GM21526 (cell line): ENCODE measurements around the gene CRACDL.

Experiments used
- ATAC-seq: cut with Tn5 transposase; IDR thresholded peaks from one replicate; pipeline ENCODE4 v1.9.1; 2021; ENCODE audit warnings: moderate library complexity; ENCODE audit not compliant: unreplicated experiment, low FRiP score

CRACDL gene

DNA sequence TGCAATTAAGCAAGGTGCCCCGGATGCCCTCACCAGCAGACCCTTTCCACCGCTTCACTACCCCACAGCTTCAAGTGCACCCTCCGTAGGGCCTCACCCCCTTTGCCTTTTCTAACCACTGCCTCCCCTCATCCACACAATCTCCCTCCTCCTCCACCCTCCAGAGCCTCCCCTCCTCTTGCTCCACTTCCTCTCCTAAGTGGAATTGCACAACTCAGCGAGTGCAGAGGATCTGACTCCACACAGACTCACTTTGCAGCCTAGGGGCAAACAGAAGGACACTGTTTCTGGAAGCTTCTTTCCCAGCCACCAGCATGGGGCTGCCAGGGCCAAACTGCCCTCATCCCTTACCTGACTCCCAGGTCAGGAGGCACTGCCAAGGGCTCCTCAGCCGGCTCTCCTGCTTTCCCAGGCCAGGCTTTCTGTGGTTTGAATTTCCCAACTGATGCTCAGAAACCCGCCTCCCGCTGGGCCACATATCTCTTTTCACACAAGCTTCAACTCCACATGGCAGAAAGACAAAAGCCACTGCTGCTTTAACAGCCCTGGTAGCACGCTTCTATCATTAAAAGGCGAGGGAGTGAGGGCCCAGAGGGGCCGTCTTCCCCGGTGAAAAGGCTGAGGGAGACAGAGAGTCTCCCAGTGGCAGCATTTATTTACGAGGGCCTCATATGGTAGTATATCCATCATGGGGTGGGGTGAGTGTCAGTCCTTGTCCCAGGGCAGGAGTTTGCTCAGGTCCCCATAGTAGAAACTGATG is 130.4 kb downstream of the CRACDL start:
- no peak for ATAC-seq

- no peak for ATAC-seq
Observed at GRCh38 chr2:98804736-98805135, 131.3 kb downstream of the CRACDL start.

GRCh38 chr2:98804265-98804650 is 131.8 kb downstream of the CRACDL start:
- no peak for ATAC-seq

DNA sequence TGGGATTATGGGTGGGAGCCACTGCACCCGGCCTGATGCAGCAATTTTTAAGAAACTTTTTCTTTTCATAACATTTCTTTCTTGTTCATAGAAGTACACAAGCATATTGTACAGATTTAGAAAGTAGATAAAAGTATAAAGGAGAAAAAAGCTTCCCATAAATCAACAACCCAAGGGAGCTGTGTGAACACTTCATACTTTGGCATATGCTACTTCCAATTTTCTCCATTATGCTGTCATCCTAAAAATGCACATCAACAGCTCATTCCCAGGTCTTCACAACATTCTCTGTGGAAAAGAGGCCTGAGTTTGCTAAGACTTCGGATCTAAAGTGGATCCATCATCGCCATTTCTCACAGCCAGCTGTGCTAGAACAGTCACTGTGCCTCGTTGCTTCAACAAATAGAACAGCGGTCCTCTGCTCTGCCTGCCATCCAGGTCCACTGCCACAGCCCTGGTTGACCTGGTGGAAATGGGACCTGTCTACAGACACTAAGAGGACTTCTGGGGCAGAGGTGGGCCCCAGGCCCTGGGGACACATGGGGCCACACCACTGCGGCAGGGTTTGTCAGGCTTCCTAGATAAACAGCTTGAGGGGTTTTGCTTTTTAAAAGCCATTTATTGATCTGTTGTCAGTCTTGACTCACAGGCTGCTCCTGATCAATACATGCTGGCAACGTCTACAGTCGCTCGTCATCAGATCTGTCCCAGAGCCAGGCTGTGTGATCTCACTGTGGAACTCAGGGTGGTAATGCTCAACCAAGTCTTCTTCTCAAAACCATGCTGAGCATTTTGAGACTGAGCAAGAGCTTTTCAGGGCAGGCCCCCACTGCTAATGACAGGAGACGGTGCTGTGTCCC is 132.4 kb downstream of the CRACDL start:
- no peak for ATAC-seq

GRCh38 chr2:98802344-98802743 is 133.7 kb downstream of the CRACDL start:
- no peak for ATAC-seq

DNA sequence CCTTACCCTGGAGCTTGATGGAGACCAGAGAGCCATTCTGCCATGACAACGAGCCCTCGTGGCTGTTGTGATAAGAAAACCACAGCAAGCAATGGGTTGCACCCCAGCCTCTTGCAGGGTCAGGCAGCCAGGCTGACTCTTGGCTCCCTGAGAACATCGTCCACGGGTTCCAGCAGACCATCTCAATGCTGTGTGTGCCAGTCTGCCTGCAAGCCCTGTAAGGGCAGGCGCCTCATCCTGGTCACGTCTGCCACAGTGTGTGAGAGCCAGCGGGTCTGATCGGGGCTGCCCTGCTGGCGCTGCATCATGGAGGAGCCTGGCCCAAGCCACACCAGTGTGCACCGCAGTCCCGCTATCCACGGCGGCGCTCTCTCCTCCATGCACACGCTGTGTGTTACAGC is 134.1 kb downstream of the CRACDL start:
- ATAC-seq, result no peak

DNA sequence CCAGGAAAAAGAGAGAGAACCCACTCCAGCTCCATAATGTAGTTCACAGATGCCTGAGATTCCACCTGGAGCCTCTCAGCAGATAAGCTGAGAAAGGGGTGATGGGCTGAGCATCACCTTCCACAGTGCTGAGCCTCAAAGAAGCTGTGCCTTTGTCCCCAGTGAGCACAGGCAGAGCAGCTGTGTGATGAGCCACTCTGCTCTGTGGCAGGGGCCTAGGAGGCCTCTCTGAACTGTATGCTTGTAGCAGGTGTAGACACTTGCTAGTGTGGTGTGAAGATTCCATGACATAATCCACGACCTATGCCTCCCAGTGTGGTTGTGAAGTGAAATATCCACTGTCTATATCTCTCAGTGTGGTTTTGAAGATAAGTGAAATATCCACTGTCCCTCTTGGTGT is 134.7 kb downstream of the CRACDL start:
- ATAC-seq, result no peak

DNA sequence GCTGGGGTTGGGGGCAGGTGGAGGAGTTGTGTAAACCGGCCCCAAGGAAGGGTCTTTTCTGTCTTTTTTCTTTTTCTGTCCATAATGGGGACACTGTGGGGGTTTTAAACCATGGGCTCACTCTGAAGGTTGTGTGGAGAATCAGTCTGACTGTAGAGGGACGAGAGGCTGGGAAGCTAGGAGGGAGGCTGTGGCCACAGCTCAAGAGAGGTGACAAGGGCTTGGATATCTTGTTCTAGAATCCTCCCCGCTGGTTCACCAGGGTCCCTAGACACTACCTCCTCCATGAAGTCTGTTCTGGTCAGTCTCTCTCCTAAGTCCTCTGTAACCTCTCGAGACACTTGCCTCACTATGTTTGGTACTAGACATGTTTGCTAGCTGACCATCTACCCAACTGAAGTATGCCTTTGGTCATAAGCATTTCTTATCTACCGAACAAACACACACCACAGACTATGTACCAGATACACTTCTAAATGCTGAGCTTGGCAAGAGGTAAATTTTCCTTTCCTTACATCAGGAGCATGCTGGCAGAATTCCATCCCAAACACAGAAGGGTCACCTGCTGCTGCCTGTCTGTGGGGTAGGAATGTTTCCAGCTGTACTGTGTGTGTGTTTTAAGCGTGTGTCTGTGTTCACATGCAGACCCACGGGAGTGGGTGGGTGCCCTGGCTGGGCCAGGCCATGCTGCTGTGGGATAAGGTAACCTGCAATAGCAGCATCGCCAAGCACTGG is 135.5 kb downstream of the CRACDL start:
- no peak for ATAC-seq

DNA sequence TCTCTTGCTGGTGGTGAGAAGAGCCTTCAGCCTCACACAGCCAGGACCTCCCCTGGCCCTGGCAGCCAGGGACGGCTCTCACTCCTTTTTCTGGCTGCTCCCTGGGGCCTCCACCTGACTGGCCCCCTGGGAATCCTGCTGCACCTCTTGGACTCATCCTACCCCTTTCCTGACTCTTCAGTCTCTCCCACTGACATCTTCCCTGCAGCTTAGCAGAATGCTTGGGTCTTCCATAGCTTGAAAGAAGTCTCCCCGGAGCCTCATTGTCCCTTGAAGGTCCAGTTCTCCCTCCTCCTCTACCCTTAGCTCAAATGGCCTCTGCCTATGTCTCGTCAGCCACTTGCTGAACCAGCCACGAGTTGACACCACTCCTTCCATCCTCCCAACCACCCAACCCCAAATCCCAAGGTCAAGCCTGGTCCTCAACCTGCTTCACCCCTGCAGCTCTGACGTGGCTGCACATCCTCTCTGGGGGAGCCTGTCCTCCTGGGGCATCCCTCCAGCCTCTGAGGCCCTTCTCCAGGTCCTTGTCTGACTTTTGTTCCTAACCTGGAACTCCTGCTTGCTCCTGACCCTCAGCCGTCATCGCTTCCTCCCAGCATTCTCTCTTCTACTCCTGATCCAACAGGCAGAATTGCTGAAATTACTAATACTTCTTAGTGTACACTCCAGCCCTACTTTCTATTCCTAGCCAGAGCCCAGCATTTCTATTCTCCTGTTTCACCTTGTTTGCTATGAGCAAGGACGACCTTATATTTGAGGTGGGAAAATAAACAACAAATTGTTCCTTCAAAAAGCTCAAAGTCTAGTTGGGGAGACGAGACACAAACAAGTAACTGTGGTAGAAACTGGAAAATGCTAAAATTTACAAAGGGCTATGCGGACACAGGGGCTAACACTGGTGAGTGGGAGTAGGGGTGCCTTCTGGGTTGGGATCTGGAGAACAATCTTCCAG is 136.4 kb downstream of the CRACDL start:
- ATAC-seq, result no peak

GRCh38 chr2:98796775-98797544 is 139.1 kb downstream of the CRACDL start:
- ATAC-seq, result no peak

- no peak for ATAC-seq
Observed at GRCh38 chr2:98795891-98796676, 139.9 kb downstream of the CRACDL start.

DNA sequence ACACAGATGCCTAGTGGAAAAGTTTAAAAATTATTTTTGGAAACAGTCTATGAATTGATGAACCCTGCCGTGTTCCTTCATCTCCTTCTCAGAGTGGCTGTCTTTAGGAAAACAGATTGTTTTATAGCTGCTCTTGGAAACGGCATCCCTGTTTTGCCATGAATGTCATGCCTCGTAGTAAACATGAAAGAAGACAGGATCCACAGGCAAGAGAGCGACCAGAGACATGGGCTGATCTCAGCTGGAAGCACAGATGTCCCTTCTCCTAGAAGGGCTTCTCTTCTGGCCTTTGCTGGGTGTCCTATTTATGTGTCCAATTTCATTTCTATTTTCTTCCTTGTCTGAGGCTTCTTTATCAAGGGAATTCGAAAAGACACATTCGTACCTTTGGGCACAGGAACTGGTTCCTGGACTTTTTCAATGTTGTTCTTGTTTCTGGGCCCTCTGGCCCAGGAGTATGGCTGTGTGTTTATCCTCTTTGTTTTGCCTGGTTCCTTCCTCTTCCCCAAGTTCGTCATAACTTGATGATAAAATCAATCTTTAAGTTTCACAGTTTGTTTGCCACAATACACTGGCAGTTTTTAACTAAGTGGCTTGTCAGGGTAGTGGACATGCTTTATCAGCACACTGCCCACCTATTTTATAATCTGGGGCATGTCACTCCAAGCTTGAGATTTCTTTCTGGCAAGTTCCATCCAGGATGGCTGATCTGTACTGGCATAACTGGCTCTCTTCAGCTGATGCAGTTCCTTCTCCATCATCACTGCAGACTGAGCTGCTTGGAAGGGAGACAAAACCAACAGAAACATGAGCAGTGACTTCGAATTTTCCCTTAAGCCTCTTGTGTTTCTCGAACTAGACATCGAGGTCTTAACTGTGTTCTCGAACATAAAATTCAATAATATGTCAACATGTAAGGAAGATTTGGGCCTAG is 141.9 kb downstream of the CRACDL start:
- ATAC-seq, result no peak

DNA sequence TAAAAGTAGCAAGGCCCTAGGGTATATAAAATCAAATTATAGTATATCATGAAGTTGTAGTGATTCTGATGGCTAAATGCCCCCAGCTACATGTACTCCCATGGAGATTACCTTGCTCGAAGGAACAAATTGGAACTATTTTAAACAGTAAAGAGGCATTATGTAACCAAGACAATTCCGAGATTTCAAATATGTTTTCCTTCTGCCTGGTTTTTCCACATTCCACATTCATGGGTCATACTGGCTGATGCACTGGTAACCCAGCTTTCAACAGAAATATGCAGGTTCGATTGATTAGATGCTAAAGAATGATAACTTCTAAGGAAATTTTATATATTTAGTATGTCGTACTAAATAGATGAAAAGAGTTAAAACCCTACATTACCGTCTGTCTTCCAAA is 142.8 kb downstream of the CRACDL start:
- ATAC-seq, result no peak

GRCh38 chr2:98790221-98790620 is 145.8 kb downstream of the CRACDL start:
- ATAC-seq, result no peak

DNA sequence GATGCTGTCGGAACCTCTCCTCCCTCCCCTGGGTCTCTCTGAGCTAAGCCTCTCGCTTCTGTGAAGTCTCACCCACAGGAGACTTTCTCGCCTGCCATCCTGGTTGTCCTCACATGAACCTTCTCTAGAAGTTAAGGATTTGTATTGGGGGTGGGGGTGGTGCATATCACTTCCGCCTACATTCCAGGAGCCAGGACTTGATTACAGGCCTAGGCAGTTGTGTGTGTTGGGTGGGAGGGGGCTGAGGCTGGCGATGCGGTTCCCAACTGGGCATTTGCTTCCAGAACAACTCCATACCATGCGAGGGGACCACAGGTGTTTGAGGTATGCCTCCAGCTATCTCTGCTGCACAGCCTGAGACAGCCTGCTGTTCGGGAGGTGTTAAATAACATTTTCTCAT is 148.3 kb downstream of the CRACDL start:
- ATAC-seq, result no peak

- no peak for ATAC-seq
Observed at GRCh38 chr2:98786179-98786578, 149.8 kb downstream of the CRACDL start.

DNA sequence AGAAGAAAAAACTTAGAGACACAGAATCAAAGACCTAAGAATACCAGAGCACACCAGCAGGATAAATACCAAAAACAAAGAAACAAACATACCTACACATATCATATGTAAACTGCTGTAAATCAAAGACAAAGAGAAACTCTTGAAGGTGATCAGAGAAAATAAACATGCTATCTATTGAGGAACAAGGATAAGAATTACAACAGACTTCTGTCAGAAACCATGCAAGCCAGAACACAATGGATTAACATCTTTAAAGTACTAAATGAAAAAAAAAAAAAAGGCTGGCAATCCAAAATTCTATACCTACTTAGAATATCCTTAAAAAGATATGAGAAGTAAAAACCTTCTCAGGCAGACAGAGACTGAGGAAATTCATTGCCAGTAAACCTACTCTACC is 153.5 kb downstream of the CRACDL start:
- ATAC-seq, result no peak

- no peak for ATAC-seq
Observed at GRCh38 chr2:98781822-98782221, 154.2 kb downstream of the CRACDL start.
